ENCODE measurements around the gene UBB. TPM values are rescaled to one million over a fixed set of nuclear protein-coding genes. Genes with fewer than 3 reads are reported as not detected.

UBB gene
- total RNA-seq, 1 donor from 2014 or later, result 1,058 TPM

GRCh38 chr17:16343569-16343968, 37.3 kb upstream of the UBB start:
- H3K4me1 Mint-ChIP-seq (ENCODE audit: low read depth), result no peaks in the 10 kb centered on the region
- no peak overlapping the region for H3K27ac Mint-ChIP-seq (ENCODE audit: unreplicated experiment)
- no peak for DNase-seq (ENCODE audit: low spot score)
- H3K9me3 Mint-ChIP-seq (ENCODE audit: low read depth), result no peaks in the 10 kb centered on the region
- H3K36me3 Mint-ChIP-seq (ENCODE audit: low read depth), result peaks cover 3% of the 10 kb centered on the region
- no peak overlapping the region for H3K4me3 Mint-ChIP-seq (ENCODE audit: unreplicated experiment)
- no peak for TF ChIP-seq CTCF (IDR thresholded peaks at IDR 0.05)
- no peaks in the 10 kb centered on the region for H3K27me3 Mint-ChIP-seq (ENCODE audit: low read depth)

- peaks cover 3% of the 10 kb centered on the region for H3K36me3 Mint-ChIP-seq (ENCODE audit: low read depth)
- no peak overlapping the region for H3K4me3 Mint-ChIP-seq (ENCODE audit: unreplicated experiment)
- no peaks in the 10 kb centered on the region for H3K27me3 Mint-ChIP-seq (ENCODE audit: low read depth)
- DNase-seq (ENCODE audit: low spot score), result no peak
- no peaks in the 10 kb centered on the region for H3K9me3 Mint-ChIP-seq (ENCODE audit: low read depth)
- no peak overlapping the region for H3K27ac Mint-ChIP-seq (ENCODE audit: unreplicated experiment)
- no peak for TF ChIP-seq CTCF (IDR thresholded peaks at IDR 0.05)
- H3K4me1 Mint-ChIP-seq (ENCODE audit: low read depth), result no peaks in the 10 kb centered on the region
Observed at GRCh38 chr17:16345565-16345964, 35.3 kb upstream of the UBB start.

- Mint-ChIP-seq H3K9me3 (ENCODE audit: low read depth) (no peaks in the 10 kb centered on the region), H3K27ac (ENCODE audit: unreplicated experiment) (no peak overlapping the region), H3K36me3 (ENCODE audit: low read depth) (peaks cover 3% of the 10 kb centered on the region), H3K27me3 (ENCODE audit: low read depth) (no peaks in the 10 kb centered on the region), H3K4me1 (ENCODE audit: low read depth) (peaks cover 6% of the 10 kb centered on the region), H3K4me3 (ENCODE audit: unreplicated experiment) (no peak overlapping the region)
- DNase-seq (ENCODE audit: low spot score), result no peak
- TF ChIP-seq CTCF (IDR thresholded peaks at IDR 0.05), result no peak
Observed at GRCh38 chr17:16346721-16347271, 34.1 kb upstream of the UBB start.

- Mint-ChIP-seq H3K4me1 (ENCODE audit: low read depth) (peaks cover 14% of the 10 kb centered on the region), H3K9me3 (ENCODE audit: low read depth) (no peaks in the 10 kb centered on the region), H3K27me3 (ENCODE audit: low read depth) (no peaks in the 10 kb centered on the region), H3K4me3 (ENCODE audit: unreplicated experiment) (no peak overlapping the region), H3K27ac (ENCODE audit: unreplicated experiment) (no peak overlapping the region), H3K36me3 (ENCODE audit: low read depth) (peaks cover 2% of the 10 kb centered on the region)
- DNase-seq (ENCODE audit: low spot score), result no peak
- no peak for TF ChIP-seq CTCF (IDR thresholded peaks at IDR 0.05)
Observed at GRCh38 chr17:16348586-16348985, 32.3 kb upstream of the UBB start.

- no peak for TF ChIP-seq CTCF (IDR thresholded peaks at IDR 0.05)
- Mint-ChIP-seq H3K4me1 (ENCODE audit: low read depth) (peaks cover 14% of the 10 kb centered on the region), H3K36me3 (ENCODE audit: low read depth) (no peaks in the 10 kb centered on the region), H3K9me3 (ENCODE audit: low read depth) (no peaks in the 10 kb centered on the region), H3K27ac (ENCODE audit: unreplicated experiment) (no peak overlapping the region), H3K27me3 (ENCODE audit: low read depth) (no peaks in the 10 kb centered on the region), H3K4me3 (ENCODE audit: unreplicated experiment) (no peak overlapping the region)
- DNase-seq (ENCODE audit: low spot score), result no peak
Observed at GRCh38 chr17:16349431-16349830, 31.5 kb upstream of the UBB start.
